Choroid plexus epithelial cell (primary cell): ENCODE results near the gene LRRC36.

Source experiments
- DNase-seq: peaks from one replicate; pipeline ENCODE4 v3.0.0-alpha.2; 2010; ENCODE audit warnings: low read depth
- H3K4me3 ChIP-seq: 2 replicates; pipeline ENCODE4 v1.5.1; 2011; ENCODE audit warnings: low read depth, mild to moderate bottlenecking, control low read depth, low read length, moderate library complexity
- TF ChIP-seq, protein P1 (sequence below): conservative IDR thresholded peaks from 2 replicates; pipeline ENCODE4 v1.5.1; 2011; ENCODE audit warnings: low read depth, mild to moderate bottlenecking, control low read depth, inconsistent platforms, low read length, moderate library complexity

The LRRC36 gene

DNA sequence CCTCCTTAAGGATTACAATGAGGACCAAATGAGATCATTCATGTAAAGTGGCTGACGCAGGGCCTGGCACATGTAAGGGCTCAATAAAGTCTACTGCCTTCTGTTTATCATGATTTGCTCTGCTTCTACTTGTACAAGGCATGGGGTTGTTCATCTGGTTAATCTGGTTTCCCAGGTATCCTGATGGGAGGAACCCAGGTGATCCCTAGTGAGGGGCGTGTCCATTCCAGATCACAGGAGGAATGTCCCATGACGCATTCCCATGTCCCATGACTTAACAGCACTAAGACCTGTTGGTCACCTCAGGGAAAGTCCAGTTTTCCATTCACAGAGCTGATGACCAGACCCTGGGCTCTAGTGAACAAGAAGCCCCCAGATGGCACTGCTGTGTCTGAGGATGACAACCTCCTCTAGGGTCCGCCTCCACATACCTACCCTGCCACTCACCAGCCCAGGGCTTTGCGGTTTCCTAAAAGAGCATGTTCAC lies 78.2 kb downstream of the LRRC36 start:
- no peak for DNase-seq

DNA sequence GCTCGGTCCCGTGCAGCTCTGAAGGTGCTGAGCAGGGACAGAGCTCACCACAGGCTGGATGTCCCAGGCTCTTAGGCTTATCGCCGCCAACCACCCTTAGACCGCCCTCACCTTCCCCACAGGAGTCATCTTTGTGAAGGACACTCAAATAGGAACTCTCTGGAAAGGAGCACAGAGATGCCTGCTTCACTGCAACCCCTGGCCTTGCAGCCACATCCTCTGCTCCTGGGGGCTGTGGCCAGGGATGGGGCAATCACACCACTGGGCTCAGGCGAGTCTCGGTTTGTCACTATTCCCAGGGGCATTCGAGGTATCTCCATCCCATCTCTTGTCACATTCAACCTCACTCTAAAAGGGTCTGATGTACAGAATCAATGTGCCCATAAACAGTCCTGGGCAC lies 78.7 kb downstream of the LRRC36 start:
- DNase-seq, result no peak
- TF ChIP-seq, protein P1, sequence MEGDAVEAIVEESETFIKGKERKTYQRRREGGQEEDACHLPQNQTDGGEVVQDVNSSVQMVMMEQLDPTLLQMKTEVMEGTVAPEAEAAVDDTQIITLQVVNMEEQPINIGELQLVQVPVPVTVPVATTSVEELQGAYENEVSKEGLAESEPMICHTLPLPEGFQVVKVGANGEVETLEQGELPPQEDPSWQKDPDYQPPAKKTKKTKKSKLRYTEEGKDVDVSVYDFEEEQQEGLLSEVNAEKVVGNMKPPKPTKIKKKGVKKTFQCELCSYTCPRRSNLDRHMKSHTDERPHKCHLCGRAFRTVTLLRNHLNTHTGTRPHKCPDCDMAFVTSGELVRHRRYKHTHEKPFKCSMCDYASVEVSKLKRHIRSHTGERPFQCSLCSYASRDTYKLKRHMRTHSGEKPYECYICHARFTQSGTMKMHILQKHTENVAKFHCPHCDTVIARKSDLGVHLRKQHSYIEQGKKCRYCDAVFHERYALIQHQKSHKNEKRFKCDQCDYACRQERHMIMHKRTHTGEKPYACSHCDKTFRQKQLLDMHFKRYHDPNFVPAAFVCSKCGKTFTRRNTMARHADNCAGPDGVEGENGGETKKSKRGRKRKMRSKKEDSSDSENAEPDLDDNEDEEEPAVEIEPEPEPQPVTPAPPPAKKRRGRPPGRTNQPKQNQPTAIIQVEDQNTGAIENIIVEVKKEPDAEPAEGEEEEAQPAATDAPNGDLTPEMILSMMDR, result no peak
- H3K4me3 ChIP-seq, result no peak overlapping the region

More for the DNA sequence above, 78.2 kb downstream of the LRRC36 start:
- no peak overlapping the region for H3K4me3 ChIP-seq
- TF ChIP-seq, protein P1, result no peak

DNA sequence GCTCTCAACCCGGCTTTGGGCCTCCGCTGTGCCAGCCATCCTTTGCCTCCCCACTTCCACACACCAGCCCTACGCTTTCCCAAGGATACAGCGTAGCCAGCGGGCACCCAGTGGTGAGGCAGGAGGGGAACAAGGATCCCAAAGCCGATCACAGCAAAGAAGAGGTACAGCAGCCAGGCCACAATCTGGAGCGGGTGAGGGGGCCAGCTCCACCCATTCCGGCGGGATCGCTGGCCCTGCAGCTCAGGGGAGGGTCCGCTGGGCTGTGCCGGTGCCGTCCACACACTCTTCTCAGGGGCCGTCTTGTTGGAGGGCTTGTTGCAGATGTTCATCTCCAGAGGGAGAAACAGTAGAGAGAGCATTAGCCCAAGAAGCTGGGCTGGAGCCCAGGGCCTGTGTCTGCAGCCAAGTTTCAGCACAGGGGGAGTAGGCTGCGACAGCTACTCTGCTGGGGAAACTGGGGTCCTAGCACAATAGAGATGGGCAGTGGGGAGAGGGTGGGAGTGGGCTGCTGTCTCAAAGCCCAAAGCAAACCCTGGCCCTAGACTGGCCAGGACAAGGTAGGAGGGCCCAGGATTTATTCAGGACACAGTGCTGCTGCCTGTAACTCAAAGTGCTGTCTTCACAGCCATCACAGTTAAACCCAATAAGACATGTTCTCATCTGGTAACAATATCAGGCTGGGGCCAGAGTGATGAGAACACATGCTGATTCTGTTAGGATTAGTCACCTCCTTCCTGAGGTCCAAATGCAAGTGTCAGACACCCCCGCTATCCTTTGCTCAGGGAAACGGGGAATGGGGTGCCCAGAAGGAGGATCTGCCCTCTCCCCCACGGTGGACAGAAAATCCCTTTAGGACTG lies 79.7 kb downstream of the LRRC36 start:
- no peak overlapping the region for H3K4me3 ChIP-seq

DNA sequence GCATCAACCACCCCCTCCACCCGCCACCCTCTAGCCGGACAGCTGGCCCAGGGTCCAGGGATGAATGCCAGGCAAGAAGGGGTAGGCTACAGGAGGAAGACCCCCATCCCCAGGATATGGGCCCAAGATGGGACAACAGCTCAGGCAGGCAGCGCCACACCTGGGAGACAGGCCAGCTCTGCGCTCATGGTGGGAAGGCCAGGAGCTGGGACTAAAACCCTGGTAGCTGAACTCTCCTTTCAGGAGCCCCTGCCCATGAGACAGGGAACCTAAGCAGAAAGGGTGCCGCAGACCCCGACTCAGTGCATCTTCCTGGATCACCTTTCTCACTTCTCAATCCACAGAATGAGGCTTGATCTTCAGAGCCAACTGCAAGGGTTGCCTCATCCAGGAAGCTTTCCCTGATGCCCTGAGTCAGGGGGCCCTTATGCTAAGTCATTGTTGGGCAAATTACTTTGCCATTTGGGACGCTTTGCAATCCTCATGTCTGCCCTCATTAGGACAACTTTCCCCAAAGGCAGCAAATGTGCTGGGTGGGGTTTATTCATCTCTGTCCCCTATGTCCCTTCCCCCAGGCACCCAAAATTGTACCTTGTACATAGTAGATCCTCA lies 80.7 kb downstream of the LRRC36 start:
- no peak overlapping the region for H3K4me3 ChIP-seq
- no peak for DNase-seq
- TF ChIP-seq, protein P1, result no peak

More for the DNA sequence above, 79.7 kb downstream of the LRRC36 start:
- DNase-seq, result peak; percentile 83
- TF ChIP-seq, protein P1, result no peak

DNA sequence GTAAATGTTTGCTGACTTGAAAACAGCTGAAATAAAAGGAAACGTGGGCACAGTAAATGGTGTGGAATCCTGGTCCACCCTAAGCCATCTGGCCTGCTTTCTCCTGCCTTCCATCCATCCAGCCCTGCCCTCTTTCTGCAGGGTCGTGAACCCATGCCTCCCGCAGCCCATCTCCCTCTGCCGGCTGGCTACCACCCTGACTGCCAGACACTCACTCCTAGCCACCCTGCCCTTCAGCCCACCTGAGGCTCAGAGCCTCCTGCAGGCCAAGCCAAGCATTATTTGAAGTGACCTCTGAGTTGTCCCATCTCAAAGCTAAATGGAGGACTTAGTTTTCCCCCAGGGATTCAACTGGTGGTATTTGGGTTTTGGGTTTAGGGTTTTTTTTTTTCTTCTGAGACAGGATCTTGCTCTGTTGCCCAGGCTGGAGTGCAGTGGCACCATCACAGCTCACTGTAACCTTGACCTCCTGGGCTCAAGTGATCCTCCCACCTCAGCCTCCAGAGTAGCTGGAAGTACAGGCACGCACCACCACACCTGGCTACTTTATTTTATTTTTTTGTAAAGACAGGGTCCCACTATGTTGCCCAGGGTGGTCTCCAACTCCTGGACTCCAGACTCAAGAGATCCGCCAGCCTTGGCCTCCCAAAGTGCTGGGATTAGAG lies 81.3 kb downstream of the LRRC36 start:
- H3K4me3 ChIP-seq, result no peak overlapping the region
- no peak for DNase-seq
- TF ChIP-seq, protein P1, result no peak

DNA sequence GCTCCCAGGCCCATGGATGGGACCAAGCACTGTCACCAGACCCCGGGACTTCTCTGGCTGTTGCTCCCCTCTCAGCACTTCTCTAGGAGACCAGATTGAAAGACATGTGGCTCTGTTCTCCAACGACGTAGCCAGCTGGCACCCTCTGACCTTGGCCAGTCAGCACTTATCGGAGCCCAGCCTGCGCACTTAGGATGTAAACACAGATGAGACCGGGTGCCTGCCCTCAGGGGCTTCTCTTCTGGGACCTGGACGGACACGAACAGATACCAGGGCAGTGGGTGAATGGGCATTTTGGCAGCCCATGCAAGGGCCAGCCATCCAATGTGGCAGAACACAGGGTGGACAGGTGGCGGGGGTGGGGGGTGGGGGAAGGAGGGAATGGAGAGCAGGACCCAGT lies 83.0 kb downstream of the LRRC36 start:
- DNase-seq, result no peak
- TF ChIP-seq, protein P1, result no peak
- no peak overlapping the region for H3K4me3 ChIP-seq
